GM18870 (cell line): ENCODE measurements around the gene SLC35F3.
"Not testable (repeated sequence)": the region's sequence is repeated elsewhere in the genome, so short reads cannot be mapped to it uniquely, and the experiment has no call there.

Experiments used
- ATAC-seq: cut with Tn5 transposase; IDR thresholded peaks from one replicate; pipeline ENCODE4 v1.9.1; 2021; ENCODE audit warnings: moderate library complexity; ENCODE audit not compliant: unreplicated experiment

Gene SLC35F3

DNA sequence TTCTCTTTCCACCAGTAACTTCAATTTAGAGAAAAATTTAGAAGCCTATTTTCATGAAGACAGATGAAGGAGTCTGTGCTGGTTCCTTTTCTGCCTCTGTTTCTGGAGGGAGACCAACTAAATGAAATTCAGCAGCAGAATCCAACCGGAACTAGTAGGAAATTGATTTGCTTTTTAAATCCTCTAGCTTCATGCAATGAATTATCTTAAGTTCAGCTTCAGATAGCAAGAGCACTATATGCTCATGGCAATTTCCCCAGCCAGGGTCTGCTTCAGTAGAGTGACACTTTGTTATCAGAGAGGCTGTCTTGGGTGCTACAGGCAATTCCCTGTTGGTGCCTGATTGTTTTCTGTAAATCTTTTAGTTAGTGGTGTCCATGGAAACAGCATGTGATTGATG lies 189.7 kb downstream of the SLC35F3 start:
- ATAC-seq, result no peak

DNA sequence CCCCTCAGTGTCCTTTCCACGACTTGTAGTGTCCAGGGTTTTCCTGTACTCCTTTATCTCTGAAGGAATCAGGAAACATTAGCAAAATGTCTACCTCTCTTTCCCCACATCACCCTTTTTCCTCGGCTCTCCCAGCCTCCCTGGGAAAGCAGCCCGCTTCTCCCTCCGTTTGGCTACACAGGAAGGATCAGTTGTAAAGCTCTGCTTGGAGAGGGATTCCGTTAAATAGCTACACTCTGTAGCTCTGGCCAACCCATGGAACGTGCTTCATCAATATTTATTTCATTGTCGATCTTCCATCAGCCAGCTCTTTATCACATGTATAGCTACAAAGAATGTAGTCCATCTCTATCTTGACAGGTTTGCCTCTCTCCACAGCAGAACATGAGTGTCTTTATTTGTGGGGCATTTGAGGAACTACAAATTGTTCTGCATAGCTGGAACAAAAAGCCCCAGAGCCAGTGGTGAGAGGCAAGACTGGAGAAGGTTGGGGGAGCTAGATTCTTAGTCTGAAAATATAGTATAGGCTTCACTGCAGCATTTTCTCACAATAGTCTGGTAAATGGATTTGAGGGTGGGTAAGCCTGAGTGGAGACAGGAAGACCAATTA lies 191.8 kb downstream of the SLC35F3 start:
- no peak for ATAC-seq

DNA sequence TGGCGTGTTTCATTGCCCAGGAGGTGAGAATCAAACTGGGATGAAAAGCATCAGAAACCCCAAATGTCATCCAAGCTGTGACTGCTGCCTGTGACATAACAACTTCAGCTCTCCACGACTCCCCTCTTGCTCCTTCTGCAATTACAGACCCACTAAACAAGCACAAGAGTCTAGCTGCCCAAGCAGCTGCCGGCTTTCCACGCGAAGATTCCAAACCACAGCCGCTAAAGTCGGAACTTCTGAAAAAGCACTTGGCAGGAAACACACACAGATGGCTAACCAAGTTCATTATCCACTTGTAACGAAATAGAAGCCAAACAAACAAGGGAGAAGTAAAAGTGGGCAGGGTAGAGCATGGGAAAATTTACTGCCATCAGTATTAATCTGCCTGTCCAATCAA lies 198.1 kb downstream of the SLC35F3 start:
- no peak for ATAC-seq

DNA sequence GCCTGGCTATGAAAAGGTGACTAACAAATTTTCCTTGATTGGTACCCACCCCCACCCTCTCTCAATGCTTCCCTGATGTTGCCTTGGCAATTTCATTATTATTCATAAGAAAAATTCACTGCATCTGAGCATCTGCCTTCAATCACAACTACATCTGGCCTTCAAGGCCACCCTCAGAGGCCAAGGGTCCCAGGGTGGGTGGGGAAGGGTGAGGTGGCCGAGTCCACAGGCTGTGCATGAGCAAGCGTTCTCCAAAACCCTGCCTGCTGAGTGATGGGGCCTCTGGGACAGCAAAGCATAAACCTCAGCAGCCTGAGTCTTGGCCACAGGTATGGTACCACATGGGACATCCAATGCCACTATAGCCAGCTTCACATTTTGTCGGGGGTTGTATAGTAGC lies 198.7 kb downstream of the SLC35F3 start:
- ATAC-seq, result no peak

DNA sequence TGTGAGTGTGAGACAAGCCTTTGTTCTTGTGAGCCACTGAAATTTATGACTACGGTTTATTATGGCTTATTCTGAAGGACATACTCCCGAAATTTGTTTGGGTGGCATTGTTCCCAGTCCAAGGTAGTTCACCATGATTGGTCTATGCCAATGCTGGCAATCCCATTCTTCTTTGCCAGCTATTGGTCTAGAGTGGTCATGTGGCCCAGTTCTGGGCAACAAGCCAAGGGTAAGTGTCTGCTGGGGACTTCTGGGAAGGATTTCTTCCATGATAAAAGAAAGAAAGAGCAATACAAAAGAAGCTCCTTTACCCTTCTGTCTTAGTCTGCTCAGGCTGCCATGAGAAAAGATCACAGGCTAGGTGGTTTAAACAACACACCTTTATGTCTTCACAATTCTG lies 201.6 kb downstream of the SLC35F3 start:
- no peak for ATAC-seq

DNA sequence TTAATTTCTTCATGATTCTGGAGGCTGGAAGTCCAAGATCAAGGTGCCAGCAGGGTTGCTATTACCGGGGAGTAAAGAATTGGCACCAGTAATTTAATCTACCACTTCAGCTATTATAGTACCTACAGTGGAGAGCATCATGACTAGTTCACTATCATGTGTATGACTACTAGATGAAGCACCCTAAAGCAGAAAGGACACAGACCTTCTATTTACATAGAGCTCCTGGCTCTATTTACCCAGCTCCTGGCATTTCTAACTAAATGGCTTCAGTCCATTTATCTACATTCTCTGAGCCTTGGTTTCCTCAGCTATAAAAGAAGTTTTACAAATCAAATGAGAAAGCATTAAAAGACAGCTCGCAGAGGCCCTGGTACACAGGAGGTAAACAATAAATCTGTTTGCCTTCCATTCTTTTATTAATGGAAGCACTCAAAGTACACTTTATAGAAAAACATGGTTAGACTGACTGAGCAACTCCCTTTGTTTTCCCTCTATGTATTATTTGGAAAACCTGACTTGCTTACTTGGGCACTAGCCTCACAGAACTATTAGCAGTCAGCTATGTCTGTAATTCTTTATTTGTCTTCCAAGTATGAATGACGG lies 203.0 kb downstream of the SLC35F3 start:
- ATAC-seq, result no peak

DNA sequence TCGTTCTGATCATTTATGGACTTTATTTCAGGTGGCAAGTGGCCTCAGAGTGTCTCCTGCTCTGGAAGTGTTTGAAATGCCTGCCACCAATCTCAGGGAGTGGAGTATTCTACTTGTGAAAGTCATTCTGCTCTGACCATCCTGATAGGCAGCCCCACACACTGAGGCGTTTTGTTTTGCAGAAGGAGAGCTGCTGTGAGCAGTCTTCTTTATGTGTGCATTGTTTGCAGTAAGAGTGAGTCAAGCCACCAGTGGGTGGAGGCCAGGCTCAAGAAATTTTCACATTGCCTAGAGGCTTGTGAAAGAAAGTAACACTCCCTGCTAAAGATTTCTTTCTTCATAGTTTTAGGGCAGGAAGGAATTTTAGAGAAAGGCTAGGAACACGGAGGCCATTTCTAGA lies 204.4 kb downstream of the SLC35F3 start:
- ATAC-seq, result no peak

DNA sequence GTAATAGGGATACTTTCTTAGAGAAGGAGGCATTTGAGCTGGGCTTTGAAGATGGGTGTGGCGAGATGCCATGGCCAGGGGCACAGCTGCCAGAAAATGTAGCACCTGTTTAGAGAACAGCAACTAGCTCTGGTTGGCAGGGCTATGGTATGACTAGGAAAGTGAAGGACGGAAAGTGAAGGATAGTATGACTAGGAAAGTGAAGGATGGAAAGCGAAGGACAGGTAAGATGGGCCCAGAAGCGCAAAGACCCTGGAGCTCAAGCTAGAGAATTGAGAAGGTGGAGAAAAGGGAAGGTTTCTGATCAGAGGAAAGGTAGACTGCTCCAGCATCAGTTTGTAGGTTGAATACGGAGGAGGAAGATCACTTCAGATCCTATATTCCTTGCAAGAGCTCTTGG lies 205.4 kb downstream of the SLC35F3 start:
- no peak for ATAC-seq

DNA sequence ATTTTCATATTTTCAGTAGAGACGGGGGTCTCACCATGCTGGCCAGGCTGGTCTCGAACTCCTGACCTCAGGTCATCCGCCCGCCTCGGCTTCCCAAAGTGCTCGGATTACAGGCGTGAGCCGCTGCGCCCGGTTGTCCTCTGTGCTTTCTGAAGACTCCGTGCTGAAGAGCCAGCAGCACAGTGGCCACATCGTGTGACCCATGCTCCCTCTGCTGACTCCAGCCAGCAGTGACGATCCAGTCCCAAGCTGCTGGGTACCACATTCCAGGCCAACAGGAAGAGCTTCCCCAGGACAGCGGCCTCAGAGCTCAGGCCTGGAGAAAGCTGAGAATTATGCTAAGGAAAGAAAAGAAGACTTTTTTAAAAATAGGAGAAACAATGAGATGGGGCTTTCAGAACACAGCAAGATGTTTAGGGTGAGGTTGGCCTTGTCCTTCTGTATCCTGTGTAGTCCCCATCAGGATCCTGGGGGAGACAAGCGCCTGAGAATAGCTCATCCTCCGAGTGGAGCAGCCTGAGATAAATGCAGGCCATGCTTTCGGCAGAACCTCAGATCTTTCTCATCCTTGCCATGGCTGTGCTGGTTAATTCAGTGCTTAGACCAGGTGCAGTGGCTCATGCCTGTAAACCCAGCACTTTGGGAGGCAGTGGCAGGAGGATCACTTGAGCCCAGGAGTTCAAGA lies 207.1 kb downstream of the SLC35F3 start:
- no peak for ATAC-seq

DNA sequence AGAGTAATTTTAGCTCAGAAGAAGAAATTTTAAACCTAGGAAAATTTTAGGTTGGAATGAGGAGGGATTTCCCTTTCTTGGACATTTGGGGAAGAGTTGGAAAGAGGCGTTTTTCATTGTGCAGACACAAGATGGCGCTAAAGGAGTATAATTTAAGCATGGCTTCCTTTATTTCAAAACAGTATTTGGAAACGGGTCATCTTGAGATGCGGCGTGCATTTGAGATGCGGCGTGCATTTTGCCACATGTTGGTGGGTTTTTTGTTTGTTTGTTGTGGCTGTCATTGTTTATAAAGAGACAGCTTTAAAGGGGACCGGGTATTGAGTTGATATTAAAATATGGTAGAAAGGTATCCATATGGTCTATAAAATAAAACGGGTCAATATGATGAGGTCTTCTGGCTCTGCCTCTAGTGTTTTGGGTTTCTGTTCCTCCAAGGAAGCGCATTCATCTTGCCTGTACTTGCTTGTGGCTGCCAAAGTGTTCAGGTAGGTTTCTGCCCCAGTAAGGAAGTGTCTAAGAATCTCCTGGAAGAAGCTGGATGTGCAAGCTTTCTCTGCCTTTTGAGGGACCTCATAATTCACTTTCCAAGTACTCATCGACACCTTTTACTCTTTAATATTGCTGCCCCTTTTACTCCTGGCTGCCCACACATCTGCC lies 210.3 kb downstream of the SLC35F3 start:
- ATAC-seq, result no peak

DNA sequence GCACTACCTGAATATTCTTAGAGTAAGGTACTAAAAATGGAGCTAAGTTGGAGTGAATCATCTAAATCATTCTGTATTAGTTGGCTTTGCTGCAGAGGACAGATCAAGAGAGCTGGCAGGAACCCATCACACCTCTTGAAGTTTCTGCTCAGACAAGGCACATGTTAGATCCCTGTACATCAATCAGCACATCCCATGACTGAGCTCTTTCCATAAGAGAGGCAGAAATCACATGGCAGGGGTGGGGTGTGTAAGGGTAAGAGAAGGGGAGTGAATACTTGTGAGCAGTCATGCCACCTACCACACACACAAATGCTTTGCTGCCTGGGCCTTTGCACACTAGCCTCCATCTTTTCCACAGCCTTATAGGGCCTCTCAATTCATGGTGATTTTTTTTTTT lies 214.4 kb downstream of the SLC35F3 start:
- no peak for ATAC-seq

DNA sequence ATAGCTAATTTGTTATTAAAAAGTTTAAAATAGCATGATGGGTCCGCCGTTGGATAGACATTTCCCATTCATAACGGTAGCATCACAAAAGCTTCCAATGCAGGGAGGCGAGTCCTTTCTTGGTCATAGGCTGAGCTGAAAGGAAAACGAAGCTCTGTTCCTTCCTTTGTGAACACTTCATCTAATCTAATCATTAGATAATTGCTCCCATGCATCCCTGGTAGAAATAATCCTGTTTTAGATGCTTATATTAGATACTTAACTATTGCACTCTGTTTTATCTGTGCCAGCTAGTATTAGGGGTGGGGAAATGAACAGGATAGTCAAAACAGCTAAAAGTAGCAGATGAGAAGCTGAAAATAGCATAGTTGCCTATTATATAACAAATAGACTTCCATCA lies 215.0 kb downstream of the SLC35F3 start:
- no peak for ATAC-seq

DNA sequence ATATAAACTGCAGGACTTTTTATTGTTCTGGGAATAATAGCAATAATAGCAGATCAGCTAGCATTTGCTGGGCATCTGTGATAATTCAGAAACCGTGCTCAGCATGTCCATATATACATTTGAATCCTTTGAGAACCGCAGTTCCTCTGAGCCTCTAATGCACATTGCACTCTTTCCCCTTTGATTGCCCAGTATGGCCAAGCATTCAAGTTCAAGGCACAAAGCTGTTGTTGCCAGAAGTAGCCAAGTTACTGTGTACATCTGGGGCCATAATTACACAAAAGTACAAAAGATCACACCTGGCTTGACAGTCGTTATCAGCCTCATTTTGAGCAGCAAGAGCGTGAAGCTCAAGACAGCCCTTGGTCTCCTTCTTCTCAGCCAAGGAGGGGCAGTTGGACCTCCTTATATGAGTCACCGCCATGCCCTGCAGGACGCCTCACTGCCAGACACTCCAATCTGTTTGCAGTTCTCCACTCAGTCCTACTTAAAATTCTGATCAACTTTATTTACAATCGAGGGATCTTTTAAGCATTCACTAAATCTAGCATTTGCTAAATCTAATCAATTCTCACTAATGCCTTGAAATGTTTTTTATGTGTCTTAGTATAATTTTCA lies 216.0 kb downstream of the SLC35F3 start:
- no peak for ATAC-seq

DNA sequence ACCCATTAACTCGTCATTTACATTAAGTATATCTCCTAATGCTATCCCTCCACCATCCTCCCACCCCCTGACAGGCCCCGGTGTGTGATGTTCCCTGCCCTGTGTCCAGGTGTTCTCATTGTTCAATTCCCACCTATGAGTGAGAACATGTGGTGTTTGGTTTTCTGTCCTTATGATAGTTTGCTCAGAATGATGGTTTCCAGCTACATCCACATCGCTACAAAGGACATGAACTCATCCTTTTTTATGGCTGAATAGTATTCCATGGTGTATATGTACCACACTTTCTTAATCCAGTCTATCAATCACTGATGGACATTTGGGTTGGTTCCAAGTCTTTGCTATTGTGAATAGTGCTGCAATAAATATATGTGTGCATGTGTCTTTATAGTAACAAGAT lies 217.2 kb downstream of the SLC35F3 start:
- ATAC-seq, result not testable (repeated sequence)

DNA sequence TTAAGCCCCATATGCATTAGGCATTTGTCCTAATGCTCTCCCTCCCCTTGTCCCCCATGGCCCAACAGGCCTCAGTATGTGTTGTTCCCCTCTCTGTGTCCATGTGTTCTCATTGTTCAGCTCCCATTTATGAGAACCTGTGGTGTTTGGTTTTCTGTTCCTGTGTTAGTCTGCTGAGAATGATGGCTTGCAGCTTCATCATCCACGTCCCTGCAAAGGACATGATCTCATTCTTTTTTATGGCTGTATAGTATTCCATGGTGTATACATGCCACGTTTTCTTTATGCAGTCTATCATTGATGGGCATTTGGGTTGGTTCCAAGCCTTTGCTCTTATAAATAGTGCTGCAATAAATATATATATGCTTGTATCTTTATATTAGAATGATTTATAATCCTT lies 218.1 kb downstream of the SLC35F3 start:
- not testable (repeated sequence) for ATAC-seq

DNA sequence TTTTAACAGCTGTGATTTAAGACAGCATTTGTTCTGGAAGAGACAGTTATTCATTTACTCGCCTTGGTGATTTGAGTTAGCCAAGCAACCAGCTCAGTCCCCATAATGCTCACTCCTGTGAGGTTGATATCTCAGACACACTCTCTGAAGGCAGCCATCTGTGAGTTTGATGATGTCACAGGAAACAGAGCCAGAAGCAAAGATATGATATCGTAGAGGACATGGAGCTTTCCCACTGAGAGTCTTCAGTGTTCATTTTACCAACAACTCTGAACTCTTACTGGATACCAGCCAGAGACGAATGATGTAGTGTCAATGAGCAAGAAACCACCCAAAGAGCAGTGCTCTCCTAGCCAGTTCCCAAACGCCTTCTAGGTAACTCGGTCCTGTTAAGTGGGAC lies 219.4 kb downstream of the SLC35F3 start:
- no peak for ATAC-seq

DNA sequence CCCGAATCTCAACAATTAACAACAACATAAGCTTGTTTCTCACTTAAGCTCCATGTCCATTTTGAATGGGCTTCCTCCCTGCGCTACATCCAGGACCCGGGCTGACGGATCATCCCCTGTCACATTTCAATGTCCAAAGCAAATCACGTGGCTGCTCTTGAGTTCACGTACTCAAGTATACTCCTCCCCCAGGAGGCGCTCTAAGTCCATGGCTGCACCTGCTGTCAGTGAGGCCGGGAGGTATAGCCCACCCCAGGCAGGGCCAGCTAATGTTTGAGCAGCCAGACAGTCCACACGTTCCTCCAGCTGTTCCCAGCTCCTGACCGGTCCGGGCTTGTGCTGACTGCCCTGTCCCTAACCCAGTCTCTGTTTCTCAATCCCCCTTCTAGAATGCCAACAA lies 220.8 kb downstream of the SLC35F3 start:
- no peak for ATAC-seq

DNA sequence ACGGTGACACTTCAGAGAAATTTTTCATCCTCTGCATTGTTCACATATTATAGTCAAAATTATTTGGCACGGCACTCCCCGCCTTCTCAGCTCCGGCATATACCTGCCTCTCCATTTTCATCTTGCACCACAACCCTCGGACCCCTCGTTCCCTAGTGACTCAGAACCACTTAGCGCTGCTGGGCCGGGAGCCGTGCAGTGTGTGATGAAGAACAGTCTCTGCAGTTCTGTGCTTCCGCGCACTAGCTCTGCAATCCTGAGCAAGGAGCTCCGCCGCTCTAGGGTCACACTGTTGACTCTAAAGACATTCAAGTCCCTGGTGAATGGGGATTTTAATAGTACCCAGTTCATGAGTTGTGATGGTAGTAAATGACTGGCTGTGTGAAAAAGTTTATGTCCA lies 221.2 kb downstream of the SLC35F3 start:
- no peak for ATAC-seq

DNA sequence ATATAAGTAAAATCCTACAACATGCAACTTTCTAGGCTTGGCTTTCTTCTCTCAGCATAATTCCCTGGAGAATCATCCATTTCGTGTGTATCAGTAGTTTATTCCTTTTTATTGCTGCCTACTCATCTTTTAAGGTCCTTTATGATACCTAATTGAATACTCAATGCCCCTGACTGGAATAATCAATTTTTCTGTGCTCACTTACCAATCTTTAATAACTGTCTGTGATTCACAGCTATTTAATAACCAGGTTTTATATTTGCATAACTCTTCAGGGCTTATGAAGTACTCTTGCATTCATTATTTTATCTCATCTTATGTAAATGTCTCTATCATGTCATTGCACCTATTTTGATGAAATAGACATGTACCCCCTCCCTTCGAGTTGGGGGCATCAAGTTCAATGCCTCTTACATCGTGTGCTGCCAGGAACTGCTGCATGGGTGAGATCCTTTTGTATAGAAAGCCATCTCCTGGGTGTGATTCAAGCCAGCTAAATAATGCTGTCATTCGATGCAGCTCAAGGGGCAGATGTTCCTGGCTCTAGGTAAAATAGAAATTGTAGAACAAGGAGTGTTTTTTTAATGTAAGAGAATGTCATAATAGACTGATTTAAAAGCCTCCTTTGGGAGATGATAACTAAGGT lies 222.7 kb downstream of the SLC35F3 start:
- ATAC-seq, result no peak

DNA sequence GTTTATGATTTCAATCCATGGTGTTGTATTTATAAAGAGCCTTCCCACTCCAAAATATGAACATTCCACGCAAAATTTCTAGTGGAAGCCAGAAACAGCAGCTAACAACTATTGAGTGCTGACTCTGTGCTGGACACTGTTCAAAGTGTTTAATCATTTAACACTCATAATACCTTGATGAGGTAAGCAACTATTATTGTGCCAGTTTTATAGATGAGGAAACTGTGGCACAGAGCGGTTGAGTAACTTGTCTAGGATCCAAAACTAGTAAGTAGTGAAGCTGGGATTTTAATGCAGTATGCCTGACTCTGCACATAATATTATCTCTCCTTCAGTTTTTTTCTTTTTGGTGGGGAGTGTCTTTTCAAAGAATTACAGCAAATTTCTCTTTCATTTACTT lies 228.3 kb downstream of the SLC35F3 start:
- no peak for ATAC-seq

DNA sequence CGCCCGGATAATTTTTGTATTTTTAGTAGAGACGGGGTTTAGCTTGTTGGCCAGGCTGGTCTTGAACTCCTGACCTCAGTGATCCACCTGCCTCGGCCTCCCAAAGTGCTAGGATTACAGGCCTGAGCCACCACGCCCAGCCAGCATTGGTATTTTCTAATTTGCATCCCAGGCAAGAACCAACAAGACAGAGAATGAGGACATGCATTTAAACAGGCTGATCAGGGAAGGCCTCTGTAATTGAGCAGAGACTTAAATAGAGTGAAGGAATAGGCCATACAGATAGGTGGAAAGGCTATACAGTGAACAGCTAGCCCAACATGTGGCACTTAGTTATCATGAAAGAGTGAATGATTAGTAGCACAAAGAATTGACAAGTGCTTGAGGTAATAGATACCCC lies 230.4 kb downstream of the SLC35F3 start:
- no peak for ATAC-seq
